HS-27A (cell line): Measurements from ENCODE around the gene PLBD1.

ENCODE experiments used
- DNase-seq: peaks from one replicate; pipeline ENCODE4 v3.0.0-alpha.2; 2012; ENCODE audit warnings: low read depth, missing footprints

PLBD1 gene

GRCh38 chr12:14505626-14506596, 61.8 kb downstream of the PLBD1 start:
- no peak for DNase-seq

DNA sequence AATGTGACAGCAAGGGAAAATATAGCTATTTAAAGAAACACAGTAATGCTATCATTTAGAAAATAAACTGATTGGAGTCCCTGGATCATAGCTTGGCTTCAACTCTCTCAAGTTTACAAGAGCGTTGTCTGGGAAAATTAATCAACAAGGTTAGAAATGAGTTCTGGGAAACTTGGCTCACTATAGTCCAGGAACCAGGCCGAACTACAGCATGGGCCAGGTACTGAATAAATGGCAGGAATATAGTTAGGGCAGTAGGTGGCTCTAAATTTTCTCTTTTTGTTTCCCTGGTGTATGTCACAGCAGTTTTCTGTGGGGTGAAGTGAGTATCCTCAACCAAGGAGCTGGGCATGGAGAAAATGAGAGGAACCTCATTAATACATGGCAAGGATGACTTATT, 72.4 kb downstream of the PLBD1 start:
- no peak for DNase-seq

- DNase-seq = no peak
Measured at GRCh38 chr12:14482886-14483285, 84.8 kb downstream of the PLBD1 start.

DNA sequence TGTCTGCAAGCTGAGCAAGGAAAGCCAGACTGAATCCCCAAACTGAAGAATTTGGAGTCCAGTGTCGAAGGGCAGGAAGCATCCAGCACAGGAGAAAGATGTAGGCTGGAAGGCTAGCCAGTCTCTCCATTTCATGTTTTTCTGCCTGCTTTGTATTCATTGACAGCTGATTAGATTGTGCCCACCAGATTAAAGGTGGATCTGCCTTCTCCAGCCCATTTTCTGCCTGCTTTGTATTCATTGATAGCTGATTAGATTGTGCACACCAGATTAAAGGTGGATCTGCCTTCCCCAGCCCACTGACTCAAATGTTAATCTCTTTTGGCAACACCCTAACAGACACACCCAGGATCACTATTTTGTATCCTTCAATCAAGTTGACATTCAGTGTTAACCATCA, 85.3 kb downstream of the PLBD1 start:
- DNase-seq = no peak

GRCh38 chr12:14481201-14481600, 86.5 kb downstream of the PLBD1 start:
- DNase-seq = no peak

DNA sequence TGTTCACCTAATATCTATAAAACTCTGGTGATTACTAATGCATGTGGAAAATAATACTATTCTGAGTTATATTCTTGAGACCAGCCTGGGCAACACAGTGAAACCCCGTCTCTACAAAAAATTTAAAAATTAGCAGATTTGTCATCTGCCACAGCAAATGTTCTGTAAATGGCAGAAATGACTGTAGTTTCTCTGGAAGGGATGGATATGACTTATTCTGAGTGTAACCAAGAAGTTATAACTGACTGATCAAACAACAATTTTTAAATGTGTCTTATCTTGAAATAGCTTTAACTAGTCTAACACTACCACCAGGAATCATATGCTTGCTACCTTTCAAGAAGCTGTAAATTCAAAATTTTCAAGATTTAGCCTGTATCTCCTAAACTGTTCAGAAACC, 88.7 kb downstream of the PLBD1 start:
- no peak for DNase-seq

DNA sequence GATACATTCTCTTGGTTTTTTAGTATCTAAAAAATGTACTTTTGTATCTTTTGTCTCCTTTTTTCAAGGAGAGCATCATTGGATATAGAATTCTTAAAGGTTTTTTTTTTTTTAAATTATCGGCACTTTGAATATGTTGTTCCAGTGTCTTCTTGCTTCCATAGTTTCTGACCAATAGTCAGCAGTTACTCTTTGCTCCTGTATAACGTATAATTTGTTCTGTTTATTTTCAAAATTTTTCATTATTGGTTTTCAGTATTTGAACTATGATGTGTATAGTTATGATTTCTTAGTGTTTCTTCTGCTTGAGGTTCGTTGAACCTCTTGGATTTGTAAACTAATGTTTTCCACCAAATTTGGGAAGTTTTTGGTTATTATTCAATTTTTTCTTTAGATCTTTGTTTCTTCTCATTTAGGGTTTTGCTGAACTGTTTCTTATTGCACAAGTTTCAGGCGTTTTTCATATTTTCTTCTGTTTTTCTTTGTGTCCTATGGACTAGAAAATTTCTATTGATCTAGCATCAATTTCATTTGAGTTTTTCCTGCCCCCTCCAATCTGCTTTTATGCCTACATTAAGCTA, 93.9 kb downstream of the PLBD1 start:
- DNase-seq = no peak

- DNase-seq = no peak
Measured at GRCh38 chr12:14471497-14471896, 96.2 kb downstream of the PLBD1 start.

- DNase-seq = no peak
Measured at GRCh38 chr12:14460212-14460841, 107.4 kb downstream of the PLBD1 start.

DNA sequence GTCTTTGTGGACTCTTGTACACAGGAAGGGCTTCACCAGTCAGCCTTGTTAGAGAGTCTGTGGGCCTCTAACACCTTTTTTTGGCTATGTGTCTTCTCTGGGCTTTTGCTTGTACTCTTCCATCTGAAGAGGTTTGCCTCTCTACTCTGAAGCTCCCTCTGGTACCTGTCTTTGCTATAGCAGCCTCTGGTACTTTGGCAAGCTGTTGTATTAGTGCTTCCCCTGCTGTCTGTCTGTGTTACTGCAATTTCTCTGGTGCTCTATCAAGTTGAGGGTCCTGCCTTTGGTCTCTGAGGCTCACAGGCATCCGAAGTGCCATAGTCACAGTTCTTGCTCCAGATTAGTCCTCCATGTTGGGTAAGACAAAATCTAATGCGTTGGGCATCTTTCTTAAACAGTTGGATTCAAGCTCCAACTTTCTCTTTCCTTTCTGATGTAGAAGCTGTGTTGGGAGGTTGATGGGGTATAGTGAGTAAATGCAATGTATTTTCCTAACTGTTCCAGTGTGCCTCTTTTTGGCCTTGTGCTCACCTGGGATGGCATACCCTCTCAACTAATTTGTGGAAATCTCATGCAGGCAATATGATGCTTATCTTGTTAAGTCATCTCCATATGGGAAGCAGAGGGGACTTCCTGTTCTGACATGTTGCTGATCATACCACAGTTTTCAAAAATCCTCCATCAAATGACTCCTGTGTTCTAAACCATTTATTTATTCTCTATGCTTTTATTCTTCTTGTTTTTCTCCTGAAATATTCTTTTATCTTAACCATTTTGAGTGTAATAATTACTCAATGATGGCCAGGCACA, 113.4 kb downstream of the PLBD1 start:
- DNase-seq = peak; percentile 9
